ENCODE results near the gene SMG1. TPM values are rescaled to one million over a fixed set of nuclear protein-coding genes. Genes with fewer than 3 reads are reported as not detected.

SMG1 gene
- total and polyA plus RNA-seq, 2 of the 13 experiments (the other 11 are each of a cell fraction or from before 2014, with no cell fraction given), result 48.7 to 53.7 TPM

DNA sequence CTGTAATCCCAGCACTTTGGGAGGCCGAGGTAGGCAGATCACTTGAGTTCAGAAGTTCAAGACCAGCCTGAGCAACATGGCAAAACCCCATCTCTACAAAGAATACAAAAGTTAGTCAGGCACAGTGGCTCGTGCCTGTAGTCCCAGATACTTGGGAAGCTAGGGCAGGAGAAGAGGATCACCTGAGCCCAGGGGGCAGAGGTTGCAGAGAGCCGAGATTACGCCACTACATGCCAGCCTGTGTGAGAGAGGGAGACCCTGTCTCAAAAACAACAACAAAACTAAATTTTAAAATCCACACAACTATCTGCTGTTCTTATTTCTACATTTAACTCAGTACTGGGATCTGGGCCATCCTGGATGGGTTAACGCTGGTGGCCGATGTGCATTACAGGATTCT lies 83.6 kb downstream of the SMG1 start:
- peaks cover 37 to 88% of the 10 kb centered on the region in 2 experiments for H3K36me3 ChIP-seq (replicated peaks in 1 of 2; ENCODE audit: control insufficient read depth in 1 of 2, insufficient read depth in 2 of 2, low read length in 2 of 2)
- in situ Hi-C loops (cut with HindIII; ENCODE audit: extremely low pct_ligation_motif_present, low pct_unique_long_range_greater_than_20kb), result no loop called here
- no peak for ATAC-seq

DNA sequence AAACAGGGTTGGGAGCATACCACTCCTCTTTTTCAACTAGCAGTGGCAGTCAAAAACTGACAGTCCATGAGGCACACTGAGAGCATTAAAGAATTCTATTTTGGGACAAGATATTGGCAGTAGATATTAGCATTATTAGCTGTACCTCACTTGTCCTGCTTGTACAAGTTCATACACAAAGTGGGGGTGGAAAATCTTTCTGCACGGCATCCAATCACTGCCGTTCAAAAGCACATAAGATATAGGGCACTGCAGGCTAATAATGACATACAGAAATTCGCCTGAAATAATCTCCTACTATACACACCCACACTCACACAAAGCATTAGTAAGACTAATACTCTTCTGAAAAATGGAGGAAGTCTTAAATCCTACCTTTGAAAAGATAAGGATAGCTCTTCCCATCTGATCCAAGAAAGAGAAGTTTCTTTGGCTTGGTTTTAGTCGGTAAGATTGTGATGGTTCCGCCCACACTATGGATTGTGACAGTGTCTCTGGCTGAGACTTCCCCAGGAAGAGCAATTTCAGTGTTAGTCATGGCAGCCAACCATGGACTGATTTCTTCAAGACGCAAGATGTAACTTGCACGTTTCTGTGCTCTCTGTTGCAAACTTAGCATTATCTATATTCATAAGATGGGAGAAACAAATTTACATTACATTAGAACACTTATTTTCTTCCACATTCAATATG lies 84.2 kb downstream of the SMG1 start:
- no peaks in the 10 kb centered on the region for H3K27me3 ChIP-seq (ENCODE audit: control insufficient read depth in 1 of 2, insufficient read depth in 2 of 2, low read length in 2 of 2)
- ATAC-seq (no peak), FAIRE-seq (no peak), DNase-seq (ENCODE audit: low spot score) (no peak)
- BruUV-seq (replicated peaks), result no TSS peak
- H3K36me3 ChIP-seq (replicated peaks in 1 of 2; ENCODE audit: control insufficient read depth in 1 of 2, insufficient read depth in 2 of 2, low read length in 2 of 2), result peaks cover 40 to 89% of the 10 kb centered on the region in 2 experiments
- no peak overlapping the region for H2AFZ ChIP-seq (ENCODE audit: low read length)
- no peak overlapping the region for H3K4me3 ChIP-seq (replicated peaks in 1 of 3; ENCODE audit: insufficient read depth in 1 of 3, low read depth in 2 of 3, low read length in 3 of 3)
- WGBS (ENCODE audit: low lambda C conversion rate), result 98% methylated on average over 7 of the region's 7 CpGs
- intact Hi-C loops (cut with micrococcal nuclease; ENCODE audit: unreplicated experiment), result no loop called here
- no peak overlapping the region for H3K27ac ChIP-seq (ENCODE audit: extremely low read length, insufficient read depth, low read length)
- ChIA-PET POLR2A (interaction anchor here (2.3 kb wide), 1 partner anchor 40 kb away, joined by 7 read pairs; the partner anchor contains the start of gene ARL6IP1), CTCF (ENCODE audit: low intra/inter-chr PET ratio, low total read pairs) (no interaction called here)
- no peak overlapping the region for H3K4me2 ChIP-seq (ENCODE audit: low read depth, low read length)
- H4K20me1 ChIP-seq (ENCODE audit: insufficient read depth, low read length), result no peaks in the 10 kb centered on the region; the same call in 1 of the 2 replicates
- H3K79me2 ChIP-seq (ENCODE audit: insufficient read depth, low read length), result no peaks in the 10 kb centered on the region
- in situ Hi-C loops (cut with HindIII; ENCODE audit: extremely low pct_ligation_motif_present, low pct_unique_long_range_greater_than_20kb), result no loop called here
- H3K9me3 ChIP-seq (ENCODE audit: low read length), result no peaks in the 10 kb centered on the region
- H3K9ac ChIP-seq (ENCODE audit: insufficient read depth, low read depth, low read length), result no peak overlapping the region
- no peaks in the 10 kb centered on the region for H3K4me1 ChIP-seq (ENCODE audit: insufficient read depth, low read length)
- TF ChIP-seq NR2F2 (IDR thresholded peaks at IDR 0.05; ENCODE audit: borderline replicate concordance, low read depth), result no peak
- TF ChIP-seq ARNT2 (CRISPR knock-in tag; IDR thresholded peaks at IDR 0.05; ENCODE audit: low read depth), result no peak
- TF ChIP-seq, protein P1, sequence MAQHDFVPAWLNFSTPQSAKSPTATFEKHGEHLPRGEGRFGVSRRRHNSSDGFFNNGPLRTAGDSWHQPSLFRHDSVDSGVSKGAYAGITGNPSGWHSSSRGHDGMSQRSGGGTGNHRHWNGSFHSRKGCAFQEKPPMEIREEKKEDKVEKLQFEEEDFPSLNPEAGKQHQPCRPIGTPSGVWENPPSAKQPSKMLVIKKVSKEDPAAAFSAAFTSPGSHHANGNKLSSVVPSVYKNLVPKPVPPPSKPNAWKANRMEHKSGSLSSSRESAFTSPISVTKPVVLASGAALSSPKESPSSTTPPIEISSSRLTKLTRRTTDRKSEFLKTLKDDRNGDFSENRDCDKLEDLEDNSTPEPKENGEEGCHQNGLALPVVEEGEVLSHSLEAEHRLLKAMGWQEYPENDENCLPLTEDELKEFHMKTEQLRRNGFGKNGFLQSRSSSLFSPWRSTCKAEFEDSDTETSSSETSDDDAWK (CRISPR knock-in tag; IDR thresholded peaks at IDR 0.05), result no peak
- TF ChIP-seq, protein P2, sequence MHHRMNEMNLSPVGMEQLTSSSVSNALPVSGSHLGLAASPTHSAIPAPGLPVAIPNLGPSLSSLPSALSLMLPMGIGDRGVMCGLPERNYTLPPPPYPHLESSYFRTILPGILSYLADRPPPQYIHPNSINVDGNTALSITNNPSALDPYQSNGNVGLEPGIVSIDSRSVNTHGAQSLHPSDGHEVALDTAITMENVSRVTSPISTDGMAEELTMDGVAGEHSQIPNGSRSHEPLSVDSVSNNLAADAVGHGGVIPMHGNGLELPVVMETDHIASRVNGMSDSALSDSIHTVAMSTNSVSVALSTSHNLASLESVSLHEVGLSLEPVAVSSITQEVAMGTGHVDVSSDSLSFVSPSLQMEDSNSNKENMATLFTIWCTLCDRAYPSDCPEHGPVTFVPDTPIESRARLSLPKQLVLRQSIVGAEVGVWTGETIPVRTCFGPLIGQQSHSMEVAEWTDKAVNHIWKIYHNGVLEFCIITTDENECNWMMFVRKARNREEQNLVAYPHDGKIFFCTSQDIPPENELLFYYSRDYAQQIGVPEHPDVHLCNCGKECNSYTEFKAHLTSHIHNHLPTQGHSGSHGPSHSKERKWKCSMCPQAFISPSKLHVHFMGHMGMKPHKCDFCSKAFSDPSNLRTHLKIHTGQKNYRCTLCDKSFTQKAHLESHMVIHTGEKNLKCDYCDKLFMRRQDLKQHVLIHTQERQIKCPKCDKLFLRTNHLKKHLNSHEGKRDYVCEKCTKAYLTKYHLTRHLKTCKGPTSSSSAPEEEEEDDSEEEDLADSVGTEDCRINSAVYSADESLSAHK (CRISPR knock-in tag; IDR thresholded peaks at IDR 0.05; ENCODE audit: borderline replicate concordance), result no peak
- TF ChIP-seq, protein P3, sequence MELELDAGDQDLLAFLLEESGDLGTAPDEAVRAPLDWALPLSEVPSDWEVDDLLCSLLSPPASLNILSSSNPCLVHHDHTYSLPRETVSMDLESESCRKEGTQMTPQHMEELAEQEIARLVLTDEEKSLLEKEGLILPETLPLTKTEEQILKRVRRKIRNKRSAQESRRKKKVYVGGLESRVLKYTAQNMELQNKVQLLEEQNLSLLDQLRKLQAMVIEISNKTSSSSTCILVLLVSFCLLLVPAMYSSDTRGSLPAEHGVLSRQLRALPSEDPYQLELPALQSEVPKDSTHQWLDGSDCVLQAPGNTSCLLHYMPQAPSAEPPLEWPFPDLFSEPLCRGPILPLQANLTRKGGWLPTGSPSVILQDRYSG (CRISPR knock-in tag; IDR thresholded peaks at IDR 0.05), result no peak
- TF ChIP-seq SIX4 (CRISPR knock-in tag; IDR thresholded peaks at IDR 0.05), result no peak
- no peak for TF ChIP-seq ZNF563 (CRISPR knock-in tag; IDR thresholded peaks at IDR 0.05)
- no peak for TF ChIP-seq ZBTB1 (CRISPR knock-in tag; IDR thresholded peaks at IDR 0.05; ENCODE audit: borderline replicate concordance)

More for the DNA sequence above, 83.6 kb downstream of the SMG1 start:
- TF ChIP-seq ZNF773 (CRISPR knock-in tag; IDR thresholded peaks at IDR 0.05; ENCODE audit: borderline replicate concordance), result 0 out of 2 replicates have a peak, but pooled peaks have one; percentile 47
- TF ChIP-seq, protein P4, sequence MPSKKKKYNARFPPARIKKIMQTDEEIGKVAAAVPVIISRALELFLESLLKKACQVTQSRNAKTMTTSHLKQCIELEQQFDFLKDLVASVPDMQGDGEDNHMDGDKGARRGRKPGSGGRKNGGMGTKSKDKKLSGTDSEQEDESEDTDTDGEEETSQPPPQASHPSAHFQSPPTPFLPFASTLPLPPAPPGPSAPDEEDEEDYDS (CRISPR knock-in tag; IDR thresholded peaks at IDR 0.05), result no peak
- CTCF ChIA-PET (ENCODE audit: low intra/inter-chr PET ratio, low total read pairs), result no interaction called here
- intact Hi-C loops (cut with micrococcal nuclease; ENCODE audit: unreplicated experiment), result no loop called here
- WGBS (ENCODE audit: low lambda C conversion rate), result 96% methylated on average over 6 of the region's 6 CpGs
- FAIRE-seq (no peak), DNase-seq (ENCODE audit: low spot score) (no peak)
- no TSS peak for BruUV-seq (replicated peaks)
- Histone ChIP-seq H3K4me1 (ENCODE audit: insufficient read depth, low read length) (no peaks in the 10 kb centered on the region), H3K27ac (ENCODE audit: extremely low read length, insufficient read depth, low read length) (no peak overlapping the region), H3K4me2 (ENCODE audit: low read depth, low read length) (no peak overlapping the region), H2AFZ (ENCODE audit: low read length) (no peak overlapping the region), H4K20me1 (ENCODE audit: insufficient read depth, low read length) (no peaks in the 10 kb centered on the region; the same call in 1 of the 2 replicates), H3K27me3 (ENCODE audit: control insufficient read depth in 1 of 2, insufficient read depth in 2 of 2, low read length in 2 of 2) (no peaks in the 10 kb centered on the region), H3K9me3 (ENCODE audit: low read length) (no peaks in the 10 kb centered on the region), H3K79me2 (ENCODE audit: insufficient read depth, low read length) (no peaks in the 10 kb centered on the region), H3K4me3 (replicated peaks in 1 of 3; ENCODE audit: insufficient read depth in 1 of 3, low read depth in 2 of 3, low read length in 3 of 3) (no peak overlapping the region), H3K9ac (ENCODE audit: insufficient read depth, low read depth, low read length) (no peak overlapping the region)
- POLR2A ChIA-PET, result interaction anchor here (2.3 kb wide), 1 partner anchor 41 kb away, joined by 7 read pairs; the partner anchor contains the start of gene ARL6IP1
